K562 (cell line): ENCODE measurements around the gene RACK1. TPM values are rescaled to one million over a fixed set of nuclear protein-coding genes. Genes with fewer than 3 reads are reported as not detected.

ENCODE experiments used
- BRD9 ChIP-seq: fragments of 450-650 bp; IDR thresholded peaks from 2 replicates; pipeline ENCODE4 v1.6.1; 2018; ENCODE audit warnings: low read depth; ENCODE audit not compliant: partially characterized antibody
- CAMTA2 ChIP-seq: fragments of 250-450 bp; sonication (Bioruptor Pico); conservative IDR thresholded peaks from 2 replicates; pipeline ENCODE4 v1.5.1; 2022
- CREB5 ChIP-seq: fragments of 250-450 bp; sonication (Bioruptor Pico); IDR thresholded peaks from 2 replicates; pipeline ENCODE4 v1.5.0; 2020; ENCODE audit warnings: mild to moderate bottlenecking
- EGR1 ChIP-seq: fragments of 450-650 bp; conservative IDR thresholded peaks from 2 replicates; pipeline ENCODE4 v1.6.1; 2017; ENCODE audit warnings: mild to moderate bottlenecking
- EWSR1 ChIP-seq: fragments of 450-650 bp; IDR thresholded peaks from 2 replicates; pipeline ENCODE4 v1.6.1; 2018; ENCODE audit warnings: borderline replicate concordance, mild to moderate bottlenecking, low read depth, moderate library complexity; ENCODE audit not compliant: partially characterized antibody
- GTF2F1 ChIP-seq: IDR thresholded peaks from 2 replicates; pipeline ENCODE4 v1.6.1; 2011; ENCODE audit warnings: low read depth, low read length, improper control_type of control experiment
- HNRNPL ChIP-seq: fragments of 200-400 bp; formaldehyde crosslinking; IDR thresholded peaks from 2 replicates; pipeline ENCODE4 v1.6.1; 2017; ENCODE audit warnings: low read depth, mild to moderate bottlenecking, low read length
- MCM3 ChIP-seq: fragments of 450-650 bp; IDR thresholded peaks from 2 replicates; pipeline ENCODE4 v1.6.1; 2016
- MEIS2 ChIP-seq: fragments of 450-650 bp; IDR thresholded peaks from 2 replicates; pipeline ENCODE4 v1.6.1; 2014; ENCODE audit warnings: mild to moderate bottlenecking; ENCODE audit not compliant: partially characterized antibody
- NFIC ChIP-seq: fragments of 450-650 bp; IDR thresholded peaks from 2 replicates; pipeline ENCODE4 v1.6.1; 2017; ENCODE audit warnings: mild to moderate bottlenecking, inconsistent platforms
- NONO ChIP-seq, 2 experiments: fragments of 200-400 bp in 1 of 2; fragments of 450-650 bp in 1 of 2; formaldehyde crosslinking in 1 of 2; IDR thresholded peaks; 2 replicates each; pipeline ENCODE4 v1.6.1; 2017; ENCODE audit warnings: low read depth in 2 of 2, mild to moderate bottlenecking in 2 of 2, moderate library complexity in 2 of 2, low read length in 1 of 2
- NR4A1 ChIP-seq, 2 experiments: fragments of 250-450 bp in 1 of 2; fragments of 450-650 bp in 1 of 2; sonication (Bioruptor Pico) in 1 of 2; IDR thresholded peaks; 2 replicates each; pipeline versions ENCODE4 v1.4.0 to v1.6.1; 2016 to 2020; ENCODE audit warnings: mild to moderate bottlenecking in 2 of 2, missing compliant biosample characterization in 1 of 2, missing genetic modification characterization in 1 of 2, moderate library complexity in 1 of 2
- RBBP5 ChIP-seq: fragments of 200-600 bp; sonication (generic); IDR thresholded peaks from 2 replicates; pipeline ENCODE4 v1.6.1; 2012; ENCODE audit warnings: borderline replicate concordance, mild to moderate bottlenecking, low read length, control low read depth, inconsistent platforms; ENCODE audit not compliant: insufficient read depth, poor library complexity, severe bottlenecking
- RBFOX2 ChIP-seq: fragments of 200-400 bp; formaldehyde crosslinking; IDR thresholded peaks from 2 replicates; pipeline ENCODE4 v1.6.1; 2017; ENCODE audit warnings: low read depth, mild to moderate bottlenecking, low read length, moderate library complexity
- RFX7 ChIP-seq: fragments of 250-450 bp; sonication (Bioruptor Pico); IDR thresholded peaks from 2 replicates; pipeline ENCODE4 v1.5.1; 2021; ENCODE audit warnings: mild to moderate bottlenecking
- SMAD3 ChIP-seq: fragments of 450-650 bp; formaldehyde crosslinking; conservative IDR thresholded peaks from 2 replicates; pipeline ENCODE4 v1.4.0; 2020; ENCODE audit warnings: mild to moderate bottlenecking
- SRSF3 ChIP-seq: fragments of 200-400 bp; formaldehyde crosslinking; IDR thresholded peaks from 2 replicates; pipeline ENCODE4 v1.6.1; 2016; ENCODE audit warnings: mild to moderate bottlenecking, low read length, moderate library complexity; ENCODE audit not compliant: insufficient read depth
- TOE1 ChIP-seq, 2 experiments: fragments of 450-650 bp in 1 of 2; sonication (generic) in 1 of 2; formaldehyde crosslinking in 1 of 2; IDR thresholded peaks; 2 replicates each; pipeline versions ENCODE4 v1.7.1 to v1.8.0; 2016 to 2022; ENCODE audit warnings: borderline replicate concordance in 2 of 2, mild to moderate bottlenecking in 2 of 2, antibody characterized with exemption in 1 of 2, inconsistent platforms in 1 of 2, low read depth in 1 of 2, missing genetic modification reagents in 1 of 2, moderate library complexity in 1 of 2
- ZBTB7A ChIP-seq: IDR thresholded peaks from 2 replicates; pipeline ENCODE4 v1.6.1; 2011; ENCODE audit warnings: low read depth, mild to moderate bottlenecking, low read length, moderate library complexity, borderline replicate concordance; ENCODE audit not compliant: control insufficient read depth
- ZC3H11A ChIP-seq: IDR thresholded peaks from 2 replicates; pipeline ENCODE4 v1.6.1; 2012; ENCODE audit warnings: low read depth, low read length, improper control_type of control experiment
- ZEB2 ChIP-seq: fragments of 450-650 bp; IDR thresholded peaks from 2 replicates; pipeline ENCODE4 v1.6.1; 2016
- ZNF24 ChIP-seq: fragments of 450-650 bp; IDR thresholded peaks from 2 replicates; pipeline ENCODE4 v1.6.1; 2016
- ZNF592 ChIP-seq: fragments of 450-650 bp; IDR thresholded peaks from 2 replicates; pipeline ENCODE4 v1.6.1; 2017; ENCODE audit warnings: antibody characterized with exemption, mild to moderate bottlenecking
- ZNF695 ChIP-seq: fragments of 450-650 bp; formaldehyde crosslinking; IDR thresholded peaks from 2 replicates; pipeline ENCODE4 v1.4.0; 2020; ENCODE audit warnings: mild to moderate bottlenecking, moderate library complexity
- ZNF780A ChIP-seq: fragments of 250-450 bp; sonication (Bioruptor Pico); IDR thresholded peaks from 2 replicates; pipeline ENCODE4 v1.5.0; 2021; ENCODE audit warnings: mild to moderate bottlenecking
- polyA plus RNA-seq, 8 experiments: library from polyadenylated mRNA; depleted of rRNA in 4 of 8; stranded (reverse) in 5 of 8; unstranded in 3 of 8; fragments of >200 nt; fragmentation: Nextera tagmentation in 2 of 8; fragmentation: Illumina TruSeq in 1 of 8; extraction: Ambion mirVana in 2 of 8; extraction: Trizol in 1 of 8; gene quantifications; 2 replicates each; pipeline versions ENCODE4 v1.2.1 to v1.2.3, GENCODE V29; 2011 to 2014; ENCODE audit warnings: inconsistent platforms in 1 of 8, missing spikeins in 1 of 8
- total RNA-seq, 7 experiments: library from RNA; depleted of rRNA in 6 of 7; stranded (reverse); fragments of >200 nt in 6 of 7; fragmentation: Illumina TruSeq in 2 of 7; extraction: Trizol in 2 of 7; gene quantifications; 2 replicates each; pipeline versions ENCODE4 v1.2.1 to v1.2.3, GENCODE V29; 2011 to 2021; ENCODE audit warnings: low replicate concordance in 1 of 7

The RACK1 gene
- total and polyA plus RNA-seq, 9 of the 15 experiments (the other 6 are each of a cell fraction or from before 2014, with no cell fraction given) = 2,303 to 5,311 (median 3,833) TPM

DNA sequence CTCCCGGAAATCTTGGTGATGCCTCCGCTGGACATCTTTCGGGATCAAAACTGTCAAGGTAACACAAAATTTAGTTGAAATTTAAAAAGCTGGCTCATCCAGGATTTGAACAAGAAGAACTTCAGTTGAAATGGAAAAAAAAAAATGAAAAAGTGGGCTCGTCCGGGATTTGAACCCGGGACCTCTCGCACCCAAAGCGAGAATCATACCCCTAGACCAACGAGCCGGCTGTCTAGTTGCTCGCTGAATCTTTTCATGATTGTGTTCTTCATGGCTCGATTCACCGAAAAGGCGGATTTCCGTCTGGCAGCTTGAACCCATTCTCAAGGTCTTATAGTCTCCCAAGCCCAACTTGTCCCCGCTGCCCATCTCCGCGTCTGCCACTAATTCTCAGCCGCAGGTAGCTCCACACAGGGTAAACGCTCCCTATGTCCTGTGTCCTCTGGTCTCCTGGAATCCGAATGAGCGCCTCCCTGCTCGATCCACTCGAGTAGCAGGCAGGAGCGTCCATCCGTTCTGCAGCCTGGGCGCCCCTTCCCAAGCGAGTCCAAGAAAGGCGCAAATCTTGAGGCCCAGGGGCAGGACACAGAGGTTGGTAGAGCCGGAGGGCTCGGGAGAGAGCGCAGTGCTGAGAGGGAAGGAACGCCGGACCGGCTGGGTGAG is 54.9 kb downstream of the RACK1 start (continued):
- TF ChIP-seq BRD9 (peak; percentile 94), ZNF24 (no peak), RFX7 (no peak), EGR1 (no peak), NFIC (peak; percentile 43; the same call in 1 of the 2 replicates), NONO (IDR thresholded peaks at IDR 0.05; ENCODE audit: low read depth in 2 of 2, low read length in 1 of 2) (no peak), CAMTA2 (CRISPR knock-in tag) (no peak), HNRNPL (no peak), ZBTB7A (no peak), ZEB2 (no peak), GTF2F1 (0 out of 2 replicates have a peak, but pooled peaks have one; percentile 10), ZNF695 (CRISPR knock-in tag) (no peak), TOE1 (IDR thresholded peaks at IDR 0.05; ENCODE audit: borderline replicate concordance) (no peak), TOE1 (CRISPR knock-in tag; IDR thresholded peaks at IDR 0.05; ENCODE audit: borderline replicate concordance, low read depth) (no peak), ZNF592 (no peak), SMAD3 (CRISPR knock-in tag) (no peak), NR4A1 (CRISPR knock-in tag; IDR thresholded peaks at IDR 0.05) (no peak), NR4A1 (tag; IDR thresholded peaks at IDR 0.05) (no peak), MCM3 (no peak), MEIS2 (no peak), EWSR1 (no peak), RBFOX2 (no peak), SRSF3 (no peak), RBBP5 (peak; percentile 72), ZC3H11A (no peak), CREB5 (no peak), ZNF780A (CRISPR knock-in tag) (no peak)
